ENCODE data around the gene SH3BGR. TPM values are rescaled to one million over a fixed set of nuclear protein-coding genes. Genes with fewer than 3 reads are reported as not detected.

Gene SH3BGR
- total and polyA plus RNA-seq, 2 of the 8 experiments (the other 6 are each of a cell fraction or from before 2014, with no cell fraction given): 2.1 to 5.9 TPM

DNA sequence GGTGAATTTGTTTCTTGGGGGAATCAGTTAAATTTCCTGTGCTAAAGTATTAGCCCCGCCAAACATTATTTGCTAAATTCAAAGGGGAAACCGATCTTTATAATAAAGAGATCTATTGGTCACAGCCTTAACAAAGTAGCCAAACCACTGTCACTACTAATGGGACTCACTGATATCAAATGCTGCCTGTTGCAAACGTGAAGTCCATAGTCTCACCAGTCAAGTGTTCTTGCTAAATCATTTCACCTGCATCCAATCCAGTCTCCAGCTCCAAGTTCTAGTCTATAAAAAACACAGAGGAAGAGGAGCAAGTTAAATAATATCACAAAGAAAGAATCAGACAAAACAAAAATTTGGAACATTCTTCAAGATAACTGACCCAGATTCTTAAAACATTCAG lies 30.1 kb downstream of the SH3BGR start:
- no peak overlapping the region for H4K91ac ChIP-seq (replicated peaks; ENCODE audit: insufficient read length, low read length)
- no peaks in the 10 kb centered on the region for H3K4me1 ChIP-seq (replicated peaks in 1 of 4; ENCODE audit: control insufficient read depth in 3 of 4, insufficient read depth in 4 of 4, low read length in 3 of 4)
- 81% methylated on average over 3 of the region's 3 CpGs; no CpG with 5 or more reads in 1 of the 2 experiments for WGBS, 2 experiments (ENCODE audit: extremely low coverage in 1 of 2, insufficient coverage in 1 of 2, insufficient read length in 1 of 2, insufficient replicate concordance in 2 of 2, low coverage in 1 of 2, low lambda C conversion rate in 2 of 2, missing lambda C conversion rate in 1 of 2)
- H3K79me1 ChIP-seq (ENCODE audit: low read depth, low read length): no peaks in the 10 kb centered on the region
- no peaks in the 10 kb centered on the region for H3K79me2 ChIP-seq (ENCODE audit: control insufficient read depth in 1 of 2, insufficient read depth in 2 of 2, low read length in 2 of 2)
- H4K8ac ChIP-seq (ENCODE audit: extremely low read depth, insufficient read depth, low read length): no peak overlapping the region
- no peak overlapping the region for H3K4ac ChIP-seq (replicated peaks; ENCODE audit: insufficient read length, low read depth, low read length)
- no peak overlapping the region for H3K27ac ChIP-seq (ENCODE audit: low read depth, low read length)
- no peak overlapping the region for H2BK15ac ChIP-seq (ENCODE audit: low read length)
- no peak overlapping the region for H3K14ac ChIP-seq (ENCODE audit: insufficient read length)
- no peak overlapping the region for H3K23ac ChIP-seq (ENCODE audit: insufficient read length)
- DNase-seq (ENCODE audit: low read depth in 1 of 2, low spot score in 2 of 2): no peak
- H2AFZ ChIP-seq (ENCODE audit: low read length): no peak overlapping the region
- peaks cover 5% of the 10 kb centered on the region; the same call in 1 of the 2 replicates for H3K23me2 ChIP-seq (ENCODE audit: low read depth, low read length)
- H3K56ac ChIP-seq (replicated peaks; ENCODE audit: insufficient read length, low read depth, low read length): no peak overlapping the region
- no peak overlapping the region for H4K5ac ChIP-seq (ENCODE audit: insufficient read length, low read depth, low read length)
- no peak overlapping the region for H2BK5ac ChIP-seq (ENCODE audit: low read depth, low read length)
- H3K27me3 ChIP-seq (replicated peaks in 1 of 4; ENCODE audit: control insufficient read depth in 3 of 4, extremely low read depth in 1 of 4, insufficient read depth in 3 of 4, low read length in 3 of 4): no peaks in the 10 kb centered on the region
- ChIA-PET POLR2A (ENCODE audit: partially characterized antibody) (no interaction called here), CTCF (ENCODE audit: partially characterized antibody) (interaction anchor here (0.9 kb wide), 1 partner anchor 20 kb away, joined by 3 read pairs; no protein-coding TSS in a partner anchor)
- H3K18ac ChIP-seq (ENCODE audit: extremely low read depth, low read length): no peak overlapping the region
- TF ChIP-seq BCL11A (IDR thresholded peaks at IDR 0.05; ENCODE audit: low read depth in 2 of 2, low read length in 2 of 2) (no peak), CHD2 (IDR thresholded peaks at IDR 0.05; ENCODE audit: low read length) (no peak), GTF2F1 (IDR thresholded peaks at IDR 0.05; ENCODE audit: borderline replicate concordance, low read depth, low read length) (no peak), SIN3A (conservative IDR thresholded peaks at IDR 0.05 in 1 of 2, IDR thresholded peaks at IDR 0.05 in 1 of 2; ENCODE audit: low read depth in 1 of 2, low read length in 2 of 2) (no peak), POLR2A (IDR thresholded peaks at IDR 0.05; ENCODE audit: control extremely low read depth in 1 of 2, low read depth in 2 of 2, low read length in 2 of 2) (no peak), CTBP2 (IDR thresholded peaks at IDR 0.05; ENCODE audit: borderline replicate concordance, insufficient read depth, insufficient read length, low read length) (no peak), SUZ12 (IDR thresholded peaks at IDR 0.05; ENCODE audit: low read length) (no peak), RAD21 (IDR thresholded peaks at IDR 0.05 in 1 of 2, conservative IDR thresholded peaks at IDR 0.05 in 1 of 2; ENCODE audit: low read depth in 2 of 2, low read length in 2 of 2) (no peak), KDM5A (IDR thresholded peaks at IDR 0.05; ENCODE audit: low read length) (no peak), YY1 (IDR thresholded peaks at IDR 0.05; ENCODE audit: low read depth, low read length) (no peak), KDM4A (IDR thresholded peaks at IDR 0.05; ENCODE audit: low read depth, low read length, severe bottlenecking) (no peak)
- TF ChIP-seq, protein P1, sequence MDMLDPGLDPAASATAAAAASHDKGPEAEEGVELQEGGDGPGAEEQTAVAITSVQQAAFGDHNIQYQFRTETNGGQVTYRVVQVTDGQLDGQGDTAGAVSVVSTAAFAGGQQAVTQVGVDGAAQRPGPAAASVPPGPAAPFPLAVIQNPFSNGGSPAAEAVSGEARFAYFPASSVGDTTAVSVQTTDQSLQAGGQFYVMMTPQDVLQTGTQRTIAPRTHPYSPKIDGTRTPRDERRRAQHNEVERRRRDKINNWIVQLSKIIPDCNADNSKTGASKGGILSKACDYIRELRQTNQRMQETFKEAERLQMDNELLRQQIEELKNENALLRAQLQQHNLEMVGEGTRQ (IDR thresholded peaks at IDR 0.05; ENCODE audit: low read length): no peak
- H2BK120ac ChIP-seq (replicated peaks; ENCODE audit: low read depth, low read length): no peak overlapping the region
- no peaks in the 10 kb centered on the region for H3K36me3 ChIP-seq (ENCODE audit: control insufficient read depth in 2 of 4, insufficient read depth in 4 of 4, low read length in 3 of 4)
- H2BK12ac ChIP-seq (ENCODE audit: low read depth, low read length): no peak overlapping the region
- H3K9ac ChIP-seq (replicated peaks in 1 of 4; ENCODE audit: extremely low read depth in 1 of 4, low read depth in 3 of 4, low read length in 3 of 4): no peak overlapping the region
- H2AK5ac ChIP-seq (ENCODE audit: low read depth, low read length): no peak overlapping the region
- no peak for FAIRE-seq
- no peak overlapping the region for H2BK20ac ChIP-seq (ENCODE audit: low read length)
- no peak overlapping the region for H3K4me3 ChIP-seq (ENCODE audit: extremely low read depth in 1 of 4, insufficient read depth in 2 of 4, low read depth in 3 of 4, low read length in 4 of 4)
- H3K4me2 ChIP-seq (ENCODE audit: insufficient read depth in 1 of 2, low read depth in 2 of 2, low read length in 2 of 2): no peak overlapping the region
- no peaks in the 10 kb centered on the region for H3K9me3 ChIP-seq (ENCODE audit: insufficient read depth in 2 of 2, low read depth in 1 of 2, low read length in 1 of 2)
- peaks cover 0 to 3% of the 10 kb centered on the region in 2 experiments for H4K20me1 ChIP-seq (replicated peaks in 1 of 2; ENCODE audit: control insufficient read depth in 1 of 2, insufficient read depth in 2 of 2, low read length in 2 of 2)
